Activated CD4-positive, alpha-beta T cell treated with anti-CD3 and anti-CD28 coated beads, Interleukin-2, amount 50 U/mL, for 1 hour (primary cell): Measurements from ENCODE around the gene DMAC2L.
"Not testable (repeated sequence)": the region's sequence is repeated elsewhere in the genome, so short reads cannot be mapped to it uniquely, and the experiment has no call there.

ENCODE experiments used
- DNase-seq: peaks from one replicate; pipeline ENCODE4 v3.0.0-alpha.2; 2020

Gene DMAC2L

GRCh38 chr14:50357753-50358395 is 45.8 kb downstream of the DMAC2L start:
- no peak for DNase-seq

- DNase-seq, result no peak
Observed at GRCh38 chr14:50359631-50360030, 47.5 kb downstream of the DMAC2L start.

- no peak for DNase-seq
Observed at GRCh38 chr14:50360093-50360492, 48.0 kb downstream of the DMAC2L start.

DNA sequence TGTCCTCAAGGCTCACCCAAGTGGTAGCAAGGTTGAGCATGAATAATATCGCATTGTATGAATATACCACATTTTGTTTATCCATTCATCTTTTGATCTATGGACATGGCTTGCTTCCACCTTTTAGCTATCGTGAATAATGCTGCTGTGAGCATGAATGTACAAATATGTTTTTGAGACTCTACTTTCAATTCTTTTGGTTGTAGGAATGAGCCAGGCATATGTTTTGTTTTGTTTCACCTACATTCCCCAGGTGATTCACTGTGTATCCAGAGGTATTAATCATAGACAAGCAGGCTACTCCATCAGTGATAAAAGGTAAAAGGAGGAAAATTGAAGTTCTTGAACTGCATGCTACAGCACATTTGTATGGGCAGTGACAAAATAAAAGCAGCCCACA is 48.7 kb downstream of the DMAC2L start:
- DNase-seq, result no peak

DNA sequence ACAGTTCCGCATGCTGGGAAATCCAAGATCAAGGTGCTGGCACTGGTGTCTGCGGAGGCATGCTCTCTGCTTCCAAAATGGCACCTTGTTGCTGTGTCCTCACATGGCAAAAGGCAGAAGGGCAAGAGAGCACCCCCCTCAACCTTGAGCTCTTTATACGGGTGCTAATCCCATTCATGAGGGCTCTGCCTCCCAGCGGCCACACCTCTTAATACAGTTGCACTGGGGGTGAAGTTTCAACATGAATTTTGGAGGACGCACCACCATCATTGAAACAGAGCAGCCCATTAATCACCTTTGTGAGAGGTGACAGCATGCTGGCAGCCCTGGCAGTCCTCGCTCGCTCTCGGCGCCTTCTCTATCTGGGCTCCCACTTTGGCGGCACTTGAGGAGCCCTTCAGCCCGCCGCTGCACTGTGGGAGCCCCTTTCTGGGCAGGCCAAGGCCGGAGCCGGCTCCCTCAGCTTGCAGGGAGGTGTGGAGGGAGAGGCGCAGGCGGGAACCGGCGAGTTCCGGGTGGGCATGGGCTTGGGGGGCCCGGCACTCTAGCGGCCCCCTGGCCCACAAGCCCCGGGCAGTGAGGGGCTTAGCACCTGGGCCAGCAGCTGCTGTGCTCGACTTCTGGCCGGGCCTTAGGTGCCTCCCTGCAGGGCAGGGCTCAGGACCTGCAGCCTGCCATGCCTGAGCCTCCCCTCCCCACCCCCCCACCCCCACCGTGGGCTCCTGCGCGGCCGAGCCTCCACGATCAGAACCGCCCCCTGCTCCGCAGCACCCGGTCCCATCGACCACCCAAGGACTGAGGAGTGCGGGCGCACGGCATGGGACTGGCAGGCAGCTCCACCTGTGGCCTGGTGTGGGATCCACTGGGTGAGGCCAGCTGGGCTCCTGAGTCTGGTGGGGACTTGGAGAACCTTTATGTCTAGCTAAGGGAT is 49.6 kb downstream of the DMAC2L start:
- not testable (repeated sequence) for DNase-seq

DNA sequence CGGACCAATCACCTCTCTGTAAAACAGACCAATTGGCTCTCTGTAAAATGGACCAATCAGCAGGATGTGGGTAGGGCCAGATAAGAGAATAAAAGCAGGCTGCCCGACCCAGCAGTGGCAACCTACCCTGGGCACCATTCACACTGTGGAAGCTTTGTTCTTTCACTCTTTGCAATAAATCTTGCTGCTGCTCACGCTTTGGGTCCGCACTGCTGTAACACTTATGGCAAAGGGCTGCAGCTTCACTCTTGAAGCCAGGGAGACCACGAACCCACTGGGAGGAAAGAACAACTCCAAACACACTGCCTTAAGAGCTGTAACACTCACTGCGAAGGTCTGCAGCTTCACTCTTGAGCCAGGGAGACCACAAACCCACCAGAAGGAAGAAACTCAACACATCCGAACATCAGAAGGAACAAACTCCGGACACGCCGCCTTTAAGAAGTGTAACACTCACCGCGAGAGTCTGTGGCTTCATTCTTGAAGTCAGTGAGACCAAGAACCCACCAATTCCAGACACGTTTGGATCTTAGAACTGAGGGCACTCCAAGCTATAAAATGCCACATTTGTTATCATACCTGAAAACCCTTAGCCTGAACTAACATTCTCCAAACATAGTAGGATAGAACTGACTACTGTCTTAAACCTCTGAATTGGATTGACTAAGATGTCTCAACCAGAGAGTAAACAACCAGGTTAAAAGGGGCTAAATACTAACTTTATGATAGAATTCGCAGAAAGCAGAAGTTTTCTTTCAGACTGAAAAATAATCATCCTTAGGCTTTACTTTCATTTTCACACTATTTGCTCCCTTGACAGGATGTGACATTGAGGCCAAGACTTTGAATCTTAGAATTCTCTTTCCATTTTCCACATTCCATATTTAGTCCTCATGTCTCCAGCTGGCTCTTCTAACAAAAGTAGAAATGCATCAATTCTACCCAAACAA is 50.9 kb downstream of the DMAC2L start:
- DNase-seq, result peak; percentile 4

- DNase-seq, result peak; percentile 18
Observed at GRCh38 chr14:50363714-50364111, 51.6 kb downstream of the DMAC2L start.

GRCh38 chr14:50364792-50365191 is 52.7 kb downstream of the DMAC2L start:
- DNase-seq, result no peak

GRCh38 chr14:50365572-50365971 is 53.4 kb downstream of the DMAC2L start:
- DNase-seq, result not testable (repeated sequence)

DNA sequence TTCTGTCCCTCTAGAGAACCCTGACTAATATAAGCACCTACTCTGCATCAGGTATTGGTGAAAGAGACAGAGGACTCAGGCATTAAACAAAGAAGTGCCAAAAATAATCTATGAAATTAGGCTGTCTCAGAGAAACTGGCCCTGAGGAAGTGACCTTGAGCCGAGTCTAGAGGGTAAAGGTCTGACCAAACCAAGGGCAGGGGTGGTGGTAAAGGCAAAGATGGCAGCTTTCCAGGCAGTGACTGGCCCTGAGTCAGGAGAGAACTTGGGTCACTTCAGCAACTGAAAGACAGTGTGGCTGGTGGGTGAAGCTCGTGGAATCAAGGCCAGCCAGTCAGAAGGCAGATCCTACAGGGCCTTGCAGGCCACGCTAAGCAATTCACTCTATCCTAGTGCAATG is 54.0 kb downstream of the DMAC2L start:
- no peak for DNase-seq

- DNase-seq, result no peak
Observed at GRCh38 chr14:50366589-50366988, 54.5 kb downstream of the DMAC2L start.

DNA sequence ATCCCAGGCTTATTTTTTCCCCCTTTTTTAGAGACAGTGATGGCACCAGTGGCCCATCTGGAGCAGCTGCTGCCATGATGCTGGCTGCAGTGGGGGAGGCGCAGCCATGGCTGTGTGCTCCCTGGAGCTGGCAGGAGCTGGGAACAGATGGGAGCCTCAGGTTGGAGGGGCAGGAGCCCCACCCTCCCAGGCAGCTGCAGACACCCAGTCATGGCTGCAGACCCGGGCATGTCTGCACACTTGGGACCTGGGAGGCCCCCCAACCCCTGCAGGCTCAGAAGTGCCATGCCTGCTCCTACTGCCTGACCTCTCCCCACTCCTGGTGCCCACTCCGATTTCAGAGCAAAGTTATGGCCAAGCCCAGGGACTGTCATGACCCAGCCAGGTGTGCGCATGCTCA is 59.4 kb downstream of the DMAC2L start:
- DNase-seq, result no peak

GRCh38 chr14:50373959-50374358 is 61.8 kb downstream of the DMAC2L start:
- DNase-seq, result no peak

DNA sequence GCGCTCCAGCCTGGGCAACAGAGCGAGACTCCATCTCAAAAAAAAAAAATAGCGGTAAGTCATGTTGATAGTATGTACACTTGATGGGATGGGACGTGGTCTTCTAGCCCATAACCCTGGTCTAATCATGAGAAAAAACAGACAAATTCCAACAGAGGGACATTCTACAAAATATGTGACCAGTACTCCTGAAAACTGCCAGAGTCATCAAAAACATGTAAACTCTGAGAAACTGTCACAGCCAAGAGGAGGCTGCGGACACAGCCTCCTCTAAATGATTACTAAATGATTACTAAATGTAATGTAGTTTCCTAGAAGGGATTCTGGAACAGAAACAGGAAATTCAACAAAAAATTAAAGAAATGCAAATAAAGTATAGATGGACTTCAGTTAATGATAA is 63.6 kb downstream of the DMAC2L start:
- DNase-seq, result no peak
